PC-9 (cell line): Measurements from ENCODE around the gene VAV3. TPM values are rescaled to one million over a fixed set of nuclear protein-coding genes. Genes with fewer than 3 reads are reported as not detected.

ENCODE experiments used
- BruUV-seq: library from RNA; stranded (reverse); fragments of 400-500 nt; replicated peaks from 2 replicates; lab custom pipeline; 2021; lab: Mats Ljungman, UMichigan
- CTCF ChIA-PET: fragments of 300-600 bp; sonication (Branson Sonifier 250); formaldehyde crosslinking; loops from one replicate; lab custom pipeline; 2022; ENCODE audit warnings: antibody characterized with exemption; lab: Charles Lee
- POLR2A ChIA-PET: fragments of 300-600 bp; sonication (Branson Sonifier 250); formaldehyde crosslinking; loops from one replicate; lab custom pipeline; 2022; ENCODE audit warnings: antibody characterized with exemption; ENCODE audit not compliant: unreplicated experiment; lab: Charles Lee
- DNase-seq, 2 experiments: peaks; one replicate each; pipeline versions ENCODE4 v3.0.0 to v3.0.0-alpha.2; 2015 to 2022; ENCODE audit warnings: mixed read lengths in 1 of 2
- H2AFZ ChIP-seq: fragments of 200-600 bp; sonication (generic); 2 replicates; pipeline ENCODE4 v1.8.1; 2017; ENCODE audit warnings: antibody characterized with exemption
- H3F3A ChIP-seq: fragments of 200-600 bp; sonication (generic); 2 replicates; pipeline ENCODE4 v1.8.1; 2017; ENCODE audit warnings: antibody characterized with exemption, mild to moderate bottlenecking, low read depth; ENCODE audit not compliant: insufficient read depth
- H3K27ac ChIP-seq: fragments of 200-600 bp; sonication (generic); 2 replicates; pipeline ENCODE4 v1.6.1; 2016; ENCODE audit warnings: mixed run types
- H3K27me3 ChIP-seq: fragments of 200-600 bp; sonication (generic); 2 replicates; pipeline ENCODE4 v1.6.1; 2016; ENCODE audit warnings: low read depth, mixed run types; ENCODE audit not compliant: insufficient read depth
- H3K36me3 ChIP-seq: fragments of 200-600 bp; sonication (generic); 2 replicates; pipeline ENCODE4 v1.6.1; 2016; ENCODE audit warnings: low read depth, mixed run types
- H3K4me1 ChIP-seq: fragments of 200-600 bp; sonication (generic); replicated peaks from 2 replicates; pipeline ENCODE4 v1.6.1; 2016; ENCODE audit warnings: mixed run types; ENCODE audit not compliant: insufficient read depth
- H3K4me2 ChIP-seq: fragments of 200-600 bp; sonication (generic); 2 replicates; pipeline ENCODE4 v1.6.1; 2017; ENCODE audit warnings: mixed run types
- H3K4me3 ChIP-seq: fragments of 200-600 bp; sonication (generic); 2 replicates; pipeline ENCODE4 v1.6.1; 2016; ENCODE audit warnings: mixed run types
- H3K79me2 ChIP-seq: fragments of 200-600 bp; sonication (generic); 2 replicates; pipeline ENCODE4 v1.6.1; 2017; ENCODE audit warnings: low read depth, mixed run types
- H3K9me2 ChIP-seq: fragments of 200-600 bp; sonication (generic); 2 replicates; pipeline ENCODE4 v1.8.1; 2017; ENCODE audit warnings: mild to moderate bottlenecking; ENCODE audit not compliant: insufficient read depth
- H3K9me3 ChIP-seq: fragments of 200-600 bp; sonication (generic); 2 replicates; pipeline ENCODE4 v1.8.1; 2016; ENCODE audit warnings: low read depth; ENCODE audit not compliant: insufficient read depth
- H4K20me1 ChIP-seq: fragments of 200-600 bp; sonication (generic); 2 replicates; pipeline ENCODE4 v1.8.1; 2017; ENCODE audit not compliant: insufficient read depth
- CTCF ChIP-seq: fragments of 200-600 bp; sonication (generic); conservative IDR thresholded peaks from 2 replicates; pipeline ENCODE4 v1.6.1; 2017; ENCODE audit warnings: mixed run types, antibody characterized with exemption, mild to moderate bottlenecking, moderate library complexity
- EZH2 ChIP-seq: fragments of 200-600 bp; sonication (generic); IDR thresholded peaks from 2 replicates; pipeline ENCODE4 v1.8.0; 2017; ENCODE audit warnings: antibody characterized with exemption, low read depth
- intact Hi-C: fragments of 100-400 bp; cut with micrococcal nuclease; formaldehyde crosslinking; loops from one replicate; pipeline ENCODE4 v1.10.0; 2022; ENCODE audit not compliant: unreplicated experiment
- microRNA-seq: library from miRNA; unstranded; fragments of <30 nt; microRNA quantifications from one replicate; pipeline ENCODE4 v1.2.0, GENCODE V29; 2021; ENCODE audit warnings: borderline number of aligned reads, borderline replicate concordance
- total RNA-seq: library from RNA; stranded (reverse); gene quantifications from 2 replicates; pipeline ENCODE4 v1.2.3, GENCODE V29; 2021

The VAV3 gene
- total RNA-seq, 1 experiment from 2014 or later: 1.7 TPM

DNA sequence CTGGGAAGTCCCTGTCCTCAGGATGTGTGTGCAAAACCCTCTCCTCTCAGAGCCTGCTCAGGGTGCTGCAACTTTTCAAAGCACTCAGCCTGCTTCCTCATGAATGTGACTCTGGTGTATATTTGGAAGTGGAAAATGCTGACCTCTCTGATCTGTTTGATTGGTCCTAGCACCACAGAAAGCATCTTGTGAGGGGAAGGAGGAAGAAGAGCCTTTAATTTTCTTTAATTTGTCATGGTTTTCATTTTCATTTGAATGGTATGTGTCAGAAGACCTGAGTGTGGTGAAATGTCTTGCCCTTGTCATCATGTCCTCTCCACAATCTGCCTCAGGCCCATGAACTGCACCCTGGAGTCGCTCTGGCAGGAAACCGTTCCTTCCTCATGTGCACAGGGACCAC, 440.7 kb downstream of the VAV3 start:
- no peaks in the 10 kb centered on the region for H3K9me3 ChIP-seq
- no peak for DNase-seq
- intact Hi-C loops: loop anchor here (10.0 kb wide), 1 partner anchor 90 kb away; no protein-coding TSS in a partner anchor
- no peaks in the 10 kb centered on the region for H4K20me1 ChIP-seq
- no peak for TF ChIP-seq EZH2
- TF ChIP-seq CTCF: no peak
- H3K4me1 ChIP-seq: no peaks in the 10 kb centered on the region
- POLR2A ChIA-PET: no interaction called here
- no peak overlapping the region for H3K27ac ChIP-seq
- no peak overlapping the region for H2AFZ ChIP-seq
- no peaks in the 10 kb centered on the region for H3K27me3 ChIP-seq
- no peaks in the 10 kb centered on the region for H3K9me2 ChIP-seq
- H3K4me3 ChIP-seq: no peak overlapping the region
- H3K36me3 ChIP-seq: no peaks in the 10 kb centered on the region
- BruUV-seq: no TSS peak
- CTCF ChIA-PET: no interaction called here
- no peaks in the 10 kb centered on the region for H3K79me2 ChIP-seq
- H3F3A ChIP-seq: no peaks in the 10 kb centered on the region
- H3K4me2 ChIP-seq: no peak overlapping the region

DNA sequence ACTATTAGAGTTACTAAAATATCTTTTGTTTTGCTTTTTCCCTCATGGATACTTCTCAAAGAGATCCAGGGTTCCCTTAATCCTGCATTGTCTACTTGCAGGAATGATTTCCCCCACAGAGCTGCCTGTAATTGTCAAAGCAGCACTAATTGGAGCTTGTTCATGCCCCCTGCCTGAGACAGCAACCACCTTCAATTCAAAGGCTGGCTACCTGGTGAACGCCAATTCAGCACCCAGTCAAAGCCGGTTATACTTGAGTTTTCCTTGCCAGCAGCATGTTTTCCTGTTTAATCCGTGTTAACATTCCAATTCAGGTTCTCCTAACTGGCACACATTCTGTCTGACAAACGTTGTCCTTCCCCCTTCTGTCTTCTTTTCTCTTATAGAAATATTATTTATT, 441.2 kb downstream of the VAV3 start:
- no peaks in the 10 kb centered on the region for H3K4me1 ChIP-seq
- H2AFZ ChIP-seq: no peak overlapping the region
- H3K36me3 ChIP-seq: no peaks in the 10 kb centered on the region
- H3K27ac ChIP-seq: no peak overlapping the region
- CTCF ChIA-PET: no interaction called here
- intact Hi-C loops: loop anchor here (10.0 kb wide), 1 partner anchor 89 kb away; no protein-coding TSS in a partner anchor
- no peaks in the 10 kb centered on the region for H3K9me2 ChIP-seq
- no peaks in the 10 kb centered on the region for H4K20me1 ChIP-seq
- POLR2A ChIA-PET: no interaction called here
- DNase-seq: no peak
- H3K4me3 ChIP-seq: no peak overlapping the region
- TF ChIP-seq CTCF (no peak), EZH2 (no peak)
- BruUV-seq: no TSS peak
- no peaks in the 10 kb centered on the region for H3K27me3 ChIP-seq
- no peaks in the 10 kb centered on the region for H3F3A ChIP-seq
- no peaks in the 10 kb centered on the region for H3K79me2 ChIP-seq
- no peaks in the 10 kb centered on the region for H3K9me3 ChIP-seq
- H3K4me2 ChIP-seq: no peak overlapping the region

GRCh38 chr1:107523061-107523460, 441.9 kb downstream of the VAV3 start:
- intact Hi-C loops: loop anchor here (10.0 kb wide), 1 partner anchor 88 kb away; no protein-coding TSS in a partner anchor
- Histone ChIP-seq H4K20me1 (no peaks in the 10 kb centered on the region), H3K36me3 (no peaks in the 10 kb centered on the region), H3F3A (no peaks in the 10 kb centered on the region), H3K79me2 (no peaks in the 10 kb centered on the region), H3K4me3 (no peak overlapping the region), H3K9me2 (no peaks in the 10 kb centered on the region), H2AFZ (no peak overlapping the region), H3K4me2 (no peak overlapping the region), H3K27me3 (no peaks in the 10 kb centered on the region), H3K27ac (no peak overlapping the region), H3K4me1 (no peaks in the 10 kb centered on the region), H3K9me3 (no peaks in the 10 kb centered on the region)
- ChIA-PET POLR2A (no interaction called here), CTCF (no interaction called here)
- TF ChIP-seq EZH2 (no peak), CTCF (no peak)
- no peak for DNase-seq
- BruUV-seq: no TSS peak

Small RNAs within 50 kb of the gene (microRNA-seq; reads per million reads assigned to microRNA genes)
- gene MIR7852: not detected

Other genes starting within 250 kb of the VAV3 start
- gene SLC25A24, start 235.2 kb upstream of the VAV3 start, total RNA-seq: 47.3 and 60.5 TPM in 2 replicates